Vagina (tissue), 2 donors: Measurements from ENCODE around the gene RUFY4. TPM values are rescaled to one million over a fixed set of nuclear protein-coding genes. Genes with fewer than 3 reads are reported as not detected.
A peak's percentile ranks its signal among the peaks of the same experiment; 100 is the strongest.

ENCODE experiments used
- DNase-seq, 2 donors: peaks; one replicate each; pipeline ENCODE4 v3.0.0-alpha.2; 2017; ENCODE audit errors: extremely low spot score in 2 of 2
- H3K27ac ChIP-seq: fragments of 200-600 bp; sonication (generic); one replicate; pipeline ENCODE4 v1.5.1; 2019
- H3K27me3 ChIP-seq: fragments of 200-600 bp; sonication (generic); one replicate; pipeline ENCODE4 v1.5.1; 2019
- H3K36me3 ChIP-seq, 2 donors: fragments of 200-600 bp; sonication (generic); one replicate each; pipeline ENCODE4 v1.5.1; 2017 to 2019
- H3K4me1 ChIP-seq: fragments of 200-600 bp; sonication (generic); one replicate; pipeline ENCODE4 v1.5.1; 2019
- H3K4me3 ChIP-seq, 2 donors: fragments of 200-600 bp; sonication (generic); 1 replicate in 1 of 2; 2 replicates in 1 of 2; pipeline ENCODE4 v1.5.1; 2016 to 2019
- H3K9me3 ChIP-seq: fragments of 200-600 bp; sonication (generic); one replicate; pipeline ENCODE4 v1.5.1; 2019
- CTCF ChIP-seq, 3 experiments: fragments of 450-650 bp in 2 of 3; fragments of 200-600 bp in 1 of 3; sonication (generic) in 1 of 3; IDR thresholded peaks; one replicate each; pipeline ENCODE4 v1.5.1; 2017 to 2019; ENCODE audit warnings: antibody characterized with exemption in 3 of 3, mild to moderate bottlenecking in 2 of 3, moderate library complexity in 2 of 3
- POLR2A ChIP-seq, 2 donors: fragments of 450-650 bp; IDR thresholded peaks; one replicate each; pipeline ENCODE4 v1.6.1; 2017; ENCODE audit warnings: antibody characterized with exemption in 2 of 2, mild to moderate bottlenecking in 2 of 2, moderate library complexity in 2 of 2
- POLR2AphosphoS5 ChIP-seq, 2 donors: sonication (generic); formaldehyde crosslinking; IDR thresholded peaks; one replicate each; pipeline ENCODE4 v1.9.0; 2017; ENCODE audit warnings: antibody characterized with exemption in 2 of 2, mild to moderate bottlenecking in 2 of 2, low read depth in 1 of 2; ENCODE audit not compliant: insufficient read depth in 1 of 2
- intact Hi-C: fragments of 100-400 bp; cut with DNase I; formaldehyde crosslinking; loops from one replicate; pipeline ENCODE4 v1.15.1; 2023
- total RNA-seq: library from RNA; depleted of rRNA; stranded (reverse); fragments of >200 nt; gene quantifications from one replicate; pipeline ENCODE4 v1.2.3, GENCODE V29; 2016

The RUFY4 gene
- total RNA-seq, 1 donor from 2014 or later: not detected

- TF ChIP-seq POLR2AphosphoS5 (IDR thresholded peaks at IDR 0.05; ENCODE audit: insufficient read depth in 1 of 2, low read depth in 1 of 2): no peak
- no peak for TF ChIP-seq POLR2A (IDR thresholded peaks at IDR 0.05)
- TF ChIP-seq CTCF (IDR thresholded peaks at IDR 0.05): no peak
- peaks cover 28% of the 10 kb centered on the region for H3K4me1 ChIP-seq
- H3K9me3 ChIP-seq: no peaks in the 10 kb centered on the region
- H3K27ac ChIP-seq: no peak overlapping the region
- intact Hi-C loops: no loop called here
- H3K27me3 ChIP-seq: no peaks in the 10 kb centered on the region
- H3K36me3 ChIP-seq: no peaks in the 10 kb centered on the region
- no peak overlapping the region for H3K4me3 ChIP-seq
- no peak for DNase-seq
Observed at GRCh38 chr2:218024871-218025270, 44.2 kb upstream of the RUFY4 start.

- Histone ChIP-seq H3K36me3 (no peaks in the 10 kb centered on the region), H3K27me3 (no peaks in the 10 kb centered on the region), H3K27ac (no peak overlapping the region), H3K4me3 (no peak overlapping the region), H3K9me3 (no peaks in the 10 kb centered on the region), H3K4me1 (peaks cover 28% of the 10 kb centered on the region)
- TF ChIP-seq POLR2AphosphoS5 (IDR thresholded peaks at IDR 0.05; ENCODE audit: insufficient read depth in 1 of 2, low read depth in 1 of 2): no peak
- no peak for TF ChIP-seq CTCF (IDR thresholded peaks at IDR 0.05)
- peak; percentile 78 to 79 for DNase-seq
- intact Hi-C loops: no loop called here
Observed at GRCh38 chr2:218026244-218026643, 42.8 kb upstream of the RUFY4 start.

GRCh38 chr2:218026676-218027425 is 42.2 kb upstream of the RUFY4 start:
- Histone ChIP-seq H3K4me3 (no peak overlapping the region), H3K27ac (peak overlapping the region; percentile 7), H3K4me1 (peaks cover 33% of the 10 kb centered on the region), H3K27me3 (no peaks in the 10 kb centered on the region), H3K36me3 (no peaks in the 10 kb centered on the region), H3K9me3 (no peaks in the 10 kb centered on the region)
- peak; percentile 65 to 91 for DNase-seq
- TF ChIP-seq CTCF (IDR thresholded peaks at IDR 0.05) (no peak), POLR2A (IDR thresholded peaks at IDR 0.05) (no peak), POLR2AphosphoS5 (IDR thresholded peaks at IDR 0.05; ENCODE audit: insufficient read depth in 1 of 2, low read depth in 1 of 2) (no peak)
- intact Hi-C loops: no loop called here

GRCh38 chr2:218027426-218028188 is 41.4 kb upstream of the RUFY4 start:
- TF ChIP-seq POLR2A (IDR thresholded peaks at IDR 0.05) (no peak), CTCF (IDR thresholded peaks at IDR 0.05) (no peak), POLR2AphosphoS5 (IDR thresholded peaks at IDR 0.05; ENCODE audit: insufficient read depth in 1 of 2, low read depth in 1 of 2) (no peak)
- H3K36me3 ChIP-seq: no peaks in the 10 kb centered on the region
- DNase-seq: peak; percentile 58 to 81
- H3K4me3 ChIP-seq: no peak overlapping the region
- intact Hi-C loops: no loop called here
- no peaks in the 10 kb centered on the region for H3K27me3 ChIP-seq
- H3K27ac ChIP-seq: peak overlapping the region; percentile 7
- no peaks in the 10 kb centered on the region for H3K9me3 ChIP-seq
- peaks cover 37% of the 10 kb centered on the region for H3K4me1 ChIP-seq

- DNase-seq: peak; percentile 83 to 93
- TF ChIP-seq CTCF (IDR thresholded peaks at IDR 0.05) (no peak), POLR2A (IDR thresholded peaks at IDR 0.05) (no peak), POLR2AphosphoS5 (IDR thresholded peaks at IDR 0.05; ENCODE audit: insufficient read depth in 1 of 2, low read depth in 1 of 2) (no peak)
- H3K4me1 ChIP-seq: peaks cover 37% of the 10 kb centered on the region
- no peak overlapping the region for H3K4me3 ChIP-seq
- no peak overlapping the region for H3K27ac ChIP-seq
- H3K9me3 ChIP-seq: no peaks in the 10 kb centered on the region
- no peaks in the 10 kb centered on the region for H3K27me3 ChIP-seq
- intact Hi-C loops: no loop called here
- H3K36me3 ChIP-seq: no peaks in the 10 kb centered on the region
Observed at GRCh38 chr2:218028189-218028495, 40.9 kb upstream of the RUFY4 start.
